ENCODE measurements around the gene PACSIN2. TPM values are rescaled to one million over a fixed set of nuclear protein-coding genes. Genes with fewer than 3 reads are reported as not detected.
A peak's percentile ranks its signal among the peaks of the same experiment; 100 is the strongest.

PACSIN2 gene
- total RNA-seq, 1 donor from 2014 or later, result 56.6 TPM

GRCh38 chr22:43009444-43009843 is 5.5 kb downstream of the PACSIN2 start:
- H3K27me3 Mint-ChIP-seq (ENCODE audit: low read depth), result no peaks in the 10 kb centered on the region
- TF ChIP-seq CTCF (IDR thresholded peaks at IDR 0.05; ENCODE audit: unreplicated experiment), result no peak

GRCh38 chr22:43008921-43009320 is 6.0 kb downstream of the PACSIN2 start:
- TF ChIP-seq CTCF (IDR thresholded peaks at IDR 0.05; ENCODE audit: unreplicated experiment), result no peak
- Mint-ChIP-seq H3K4me1 (peaks cover 46% of the 10 kb centered on the region), H3K27ac (peak overlapping the region; percentile 27), H3K36me3 (no peaks in the 10 kb centered on the region), H3K4me3 (no peak overlapping the region), H3K27me3 (ENCODE audit: low read depth) (no peaks in the 10 kb centered on the region), H3K9me3 (no peaks in the 10 kb centered on the region)
- DNase-seq (ENCODE audit: low spot score in 2 of 2, unreplicated experiment in 2 of 2), result no peak

More at GRCh38 chr22:43009444-43009843, 5.5 kb downstream of the PACSIN2 start:
- Mint-ChIP-seq H3K36me3 (no peaks in the 10 kb centered on the region), H3K9me3 (no peaks in the 10 kb centered on the region), H3K4me1 (peaks cover 42% of the 10 kb centered on the region), H3K4me3 (no peak overlapping the region), H3K27ac (peak overlapping the region; percentile 9)
- DNase-seq (ENCODE audit: low spot score in 2 of 2, unreplicated experiment in 2 of 2), result no peak

- H3K27me3 Mint-ChIP-seq (ENCODE audit: low read depth), result no peaks in the 10 kb centered on the region
- H3K27ac Mint-ChIP-seq, result peak overlapping the region; percentile 27
- H3K4me1 Mint-ChIP-seq, result peaks cover 46% of the 10 kb centered on the region
- peaks cover 2% of the 10 kb centered on the region for H3K36me3 Mint-ChIP-seq
- no peaks in the 10 kb centered on the region for H3K9me3 Mint-ChIP-seq
- no peak for DNase-seq (ENCODE audit: low spot score in 2 of 2, unreplicated experiment in 2 of 2)
- TF ChIP-seq CTCF (IDR thresholded peaks at IDR 0.05; ENCODE audit: unreplicated experiment), result no peak
- no peak overlapping the region for H3K4me3 Mint-ChIP-seq
These were observed 6.4 kb downstream of the PACSIN2 start for GRCh38 chr22:43008509-43008908.

- H3K27me3 Mint-ChIP-seq (ENCODE audit: low read depth), result no peaks in the 10 kb centered on the region
- no peaks in the 10 kb centered on the region for H3K9me3 Mint-ChIP-seq
- H3K4me1 Mint-ChIP-seq, result peaks cover 45% of the 10 kb centered on the region
- DNase-seq (ENCODE audit: low spot score in 2 of 2, unreplicated experiment in 2 of 2), result no peak
- peaks cover 2% of the 10 kb centered on the region for H3K36me3 Mint-ChIP-seq
- H3K27ac Mint-ChIP-seq, result peak overlapping the region; percentile 37
- H3K4me3 Mint-ChIP-seq, result no peak overlapping the region
- no peak for TF ChIP-seq CTCF (IDR thresholded peaks at IDR 0.05; ENCODE audit: unreplicated experiment)
These were observed 7.3 kb downstream of the PACSIN2 start for GRCh38 chr22:43007519-43008102.

GRCh38 chr22:43006753-43007152 is 8.2 kb downstream of the PACSIN2 start:
- Mint-ChIP-seq H3K36me3 (peaks cover 2% of the 10 kb centered on the region), H3K27me3 (ENCODE audit: low read depth) (no peaks in the 10 kb centered on the region), H3K4me1 (peaks cover 52% of the 10 kb centered on the region), H3K9me3 (no peaks in the 10 kb centered on the region), H3K4me3 (no peak overlapping the region), H3K27ac (no peak overlapping the region)
- no peak for TF ChIP-seq CTCF (IDR thresholded peaks at IDR 0.05; ENCODE audit: unreplicated experiment)
- no peak for DNase-seq (ENCODE audit: low spot score in 2 of 2, unreplicated experiment in 2 of 2)

Measured in mesothelial cell of epicardium (in vitro differentiated cells).